ENCODE results near the gene MCFD2.

Gene MCFD2

GRCh38 chr2:46858702-46859090 is 56.9 kb downstream of the MCFD2 start:
- no peak for TF ChIP-seq CTCF (IDR thresholded peaks at IDR 0.05; ENCODE audit: borderline replicate concordance, control extremely low read depth, extremely low read depth, insufficient read depth, missing control alignments)
- no peak for DNase-seq (ENCODE audit: low spot score)
- in situ Hi-C loops (cut with MboI; ENCODE audit: low sequenced_read_pairs, unreplicated experiment): no loop called here

GRCh38 chr2:46857871-46858701 is 57.5 kb downstream of the MCFD2 start:
- no peak for TF ChIP-seq CTCF (IDR thresholded peaks at IDR 0.05; ENCODE audit: borderline replicate concordance, control extremely low read depth, extremely low read depth, insufficient read depth, missing control alignments)
- no peak for DNase-seq (ENCODE audit: low spot score)
- in situ Hi-C loops (cut with MboI; ENCODE audit: low sequenced_read_pairs, unreplicated experiment): no loop called here

- no peak for DNase-seq (ENCODE audit: low spot score)
- in situ Hi-C loops (cut with MboI; ENCODE audit: low sequenced_read_pairs, unreplicated experiment): no loop called here
- TF ChIP-seq CTCF (IDR thresholded peaks at IDR 0.05; ENCODE audit: borderline replicate concordance, control extremely low read depth, extremely low read depth, insufficient read depth, missing control alignments): no peak
Observed at GRCh38 chr2:46856336-46856735, 59.3 kb downstream of the MCFD2 start.

- no peak for TF ChIP-seq CTCF (IDR thresholded peaks at IDR 0.05; ENCODE audit: borderline replicate concordance, control extremely low read depth, extremely low read depth, insufficient read depth, missing control alignments)
- in situ Hi-C loops (cut with MboI; ENCODE audit: low sequenced_read_pairs, unreplicated experiment): no loop called here
- DNase-seq (ENCODE audit: low spot score): no peak
Observed at GRCh38 chr2:46855805-46856204, 59.8 kb downstream of the MCFD2 start.

GRCh38 chr2:46854260-46854659 is 61.3 kb downstream of the MCFD2 start:
- in situ Hi-C loops (cut with MboI; ENCODE audit: low sequenced_read_pairs, unreplicated experiment): no loop called here
- no peak for DNase-seq (ENCODE audit: low spot score)
- TF ChIP-seq CTCF (IDR thresholded peaks at IDR 0.05; ENCODE audit: borderline replicate concordance, control extremely low read depth, extremely low read depth, insufficient read depth, missing control alignments): no peak

GRCh38 chr2:46852598-46852997 is 63.0 kb downstream of the MCFD2 start:
- in situ Hi-C loops (cut with MboI; ENCODE audit: low sequenced_read_pairs, unreplicated experiment): no loop called here
- no peak for TF ChIP-seq CTCF (IDR thresholded peaks at IDR 0.05; ENCODE audit: borderline replicate concordance, control extremely low read depth, extremely low read depth, insufficient read depth, missing control alignments)
- DNase-seq (ENCODE audit: low spot score): no peak

Data from GM13976 (cell line).